SKM-1 treated with dmso at 0.1 percent for 144 hours (cell line): ENCODE data around the gene DCC.
"Not testable (repeated sequence)": the region's sequence is repeated elsewhere in the genome, so short reads cannot be mapped to it uniquely, and the experiment has no call there.

Experiments
- DNase-seq: peaks from one replicate; lab custom pipeline; 2025; ENCODE audit not compliant: unreplicated experiment; lab: John Stamatoyannopoulos, UW

DCC gene

GRCh38 chr18:52345428-52345827, 5.4 kb downstream of the DCC start:
- no peak for DNase-seq

GRCh38 chr18:52348209-52348608, 8.2 kb downstream of the DCC start:
- DNase-seq: no peak

DNA sequence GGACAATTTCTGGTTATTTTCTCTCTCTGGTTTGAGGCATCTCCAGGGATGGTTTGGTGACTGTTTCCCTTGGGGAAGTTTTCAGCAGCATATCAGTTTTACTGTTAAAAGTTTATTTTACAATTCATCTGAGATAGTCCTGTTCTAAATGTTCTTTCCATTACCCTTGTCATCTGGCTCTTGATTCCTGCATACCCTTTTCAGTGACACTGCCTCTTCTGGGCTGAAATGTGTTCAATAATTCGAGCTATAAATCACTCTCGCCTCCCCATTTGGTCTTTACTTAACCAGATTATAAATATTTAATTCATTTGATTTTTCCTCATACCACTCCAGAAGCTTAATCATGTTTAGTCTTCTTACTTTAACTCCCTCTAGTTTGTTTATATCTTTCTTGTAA, 9.5 kb downstream of the DCC start:
- DNase-seq: no peak

DNA sequence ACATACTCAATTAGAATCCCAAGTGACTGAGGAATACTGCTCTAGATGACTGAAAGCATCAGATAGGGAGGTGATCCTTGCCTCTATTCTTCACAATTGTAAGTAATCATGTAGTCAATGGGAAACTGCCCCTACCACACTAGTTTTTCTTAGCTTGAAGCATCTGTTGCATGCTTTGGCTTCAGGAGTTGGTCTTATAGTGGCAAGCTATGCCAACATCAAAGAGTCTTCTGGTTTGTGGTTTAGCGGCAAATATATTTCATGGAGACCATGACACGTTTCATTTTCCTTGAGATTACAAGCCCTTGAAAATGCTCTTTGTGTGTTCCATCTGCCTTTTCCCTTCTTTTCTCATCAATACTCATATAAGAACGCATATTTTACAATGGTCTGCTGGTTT, 12.9 kb downstream of the DCC start:
- DNase-seq: no peak

DNA sequence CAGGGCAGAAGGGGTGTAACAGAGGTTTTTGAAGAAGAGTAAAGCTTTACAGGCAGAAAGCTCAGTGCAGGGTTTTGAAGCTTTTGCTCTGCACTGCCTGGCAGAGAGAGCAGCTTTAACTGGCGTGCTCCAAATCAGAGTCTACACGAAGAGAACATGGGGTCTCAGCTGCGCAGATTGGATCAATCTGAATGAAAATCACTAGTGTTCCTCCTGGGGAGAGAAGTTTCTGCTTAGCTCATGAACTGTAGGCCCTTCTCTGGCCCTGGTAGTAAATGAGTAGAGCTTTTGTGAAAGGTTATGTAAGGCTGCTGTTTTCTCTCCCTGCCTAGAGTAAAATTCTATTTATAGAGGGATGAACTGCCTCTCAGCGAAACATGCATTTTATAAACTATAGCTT, 13.6 kb downstream of the DCC start:
- no peak for DNase-seq

- DNase-seq: no peak
Observed at GRCh38 chr18:52363861-52364260, 23.9 kb downstream of the DCC start.

- DNase-seq: not testable (repeated sequence)
Observed at GRCh38 chr18:52366851-52367250, 26.9 kb downstream of the DCC start.

GRCh38 chr18:52367953-52368742, 28.2 kb downstream of the DCC start:
- DNase-seq: no peak

DNA sequence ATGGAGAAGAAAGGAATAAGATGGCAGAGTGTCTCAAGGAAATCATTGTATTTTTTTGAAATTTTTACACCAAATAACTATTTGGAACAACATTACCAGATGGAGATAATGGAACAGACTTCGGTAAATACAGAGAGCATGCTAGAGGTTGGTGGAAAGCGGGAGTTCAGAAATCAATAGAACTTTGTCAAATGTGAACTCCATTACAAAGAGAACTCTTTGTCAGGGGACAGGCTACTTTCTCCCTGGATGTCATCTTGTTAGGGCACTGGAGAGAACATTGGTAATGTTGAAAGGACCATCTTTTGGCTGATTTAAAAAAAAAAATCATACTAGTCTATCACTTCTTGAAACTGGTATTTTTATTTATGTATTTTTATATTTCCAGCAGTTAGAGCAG, 30.8 kb downstream of the DCC start:
- no peak for DNase-seq

DNA sequence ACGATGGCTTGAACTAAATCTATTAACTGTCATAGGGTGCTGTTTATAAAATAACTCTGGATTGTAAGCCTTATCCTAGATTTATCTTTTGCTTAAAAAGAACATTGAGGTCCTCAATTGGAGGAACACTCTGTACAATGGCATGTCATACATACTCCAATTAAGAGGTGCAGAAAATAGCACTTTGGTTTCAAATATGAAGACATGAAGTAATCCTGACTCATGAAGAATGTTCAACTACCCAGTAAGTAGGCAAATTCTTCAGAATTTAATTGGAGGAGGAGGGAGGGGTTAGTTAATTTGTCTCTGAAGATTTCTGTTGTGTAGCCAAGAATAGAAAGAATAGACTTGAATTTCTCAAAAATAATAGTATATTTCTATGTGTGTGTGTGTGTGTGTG, 36.1 kb downstream of the DCC start:
- DNase-seq: no peak

GRCh38 chr18:52377094-52377493, 37.1 kb downstream of the DCC start:
- no peak for DNase-seq

DNA sequence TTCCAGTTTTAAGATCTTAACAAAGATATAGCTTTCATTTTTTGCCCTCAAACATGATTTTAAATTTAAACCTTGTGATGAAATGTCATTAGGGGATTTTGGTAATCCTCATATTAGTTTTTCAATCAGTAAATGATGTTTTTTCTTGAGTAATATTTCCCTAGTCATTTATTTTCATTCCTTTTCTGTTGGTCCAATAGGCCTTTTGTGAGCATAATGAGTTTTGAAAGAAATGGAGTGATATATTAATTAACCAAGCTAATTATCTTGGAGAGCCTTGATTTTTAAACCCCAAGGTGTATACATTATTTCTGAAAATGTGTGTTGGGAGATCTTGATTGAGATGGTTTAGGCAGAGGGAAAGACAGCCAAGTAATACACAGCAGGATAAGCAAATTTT, 46.3 kb downstream of the DCC start:
- no peak for DNase-seq

- DNase-seq: no peak
Observed at GRCh38 chr18:52387175-52387574, 47.2 kb downstream of the DCC start.

- DNase-seq: no peak
Observed at GRCh38 chr18:52391810-52392559, 52.0 kb downstream of the DCC start.

DNA sequence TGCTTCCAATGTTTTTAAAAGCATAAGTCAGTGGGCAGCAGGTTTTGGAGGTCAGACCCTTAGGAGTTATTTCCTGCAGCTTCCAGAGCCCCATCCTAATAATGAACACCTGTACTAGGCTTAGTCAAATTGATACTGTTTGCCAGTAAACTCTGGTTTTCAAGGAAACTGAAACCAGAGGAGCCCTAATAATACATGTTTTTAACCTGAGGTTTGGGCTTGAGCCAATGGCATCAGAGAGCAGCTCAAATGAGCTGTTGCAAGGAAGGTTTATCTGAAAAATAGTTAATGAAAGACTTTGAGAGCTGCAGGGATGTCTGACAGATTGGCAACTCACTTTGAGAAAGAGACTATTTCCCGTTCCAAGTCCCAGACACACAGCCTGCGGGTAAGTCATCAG, 54.6 kb downstream of the DCC start:
- no peak for DNase-seq

- no peak for DNase-seq
Observed at GRCh38 chr18:52395146-52395852, 55.3 kb downstream of the DCC start.

- DNase-seq: no peak
Observed at GRCh38 chr18:52401236-52401635, 61.2 kb downstream of the DCC start.

GRCh38 chr18:52402814-52403213, 62.8 kb downstream of the DCC start:
- DNase-seq: no peak

GRCh38 chr18:52403291-52404021, 63.5 kb downstream of the DCC start:
- DNase-seq: no peak

- DNase-seq: no peak
Observed at GRCh38 chr18:52408800-52409302, 68.9 kb downstream of the DCC start.

DNA sequence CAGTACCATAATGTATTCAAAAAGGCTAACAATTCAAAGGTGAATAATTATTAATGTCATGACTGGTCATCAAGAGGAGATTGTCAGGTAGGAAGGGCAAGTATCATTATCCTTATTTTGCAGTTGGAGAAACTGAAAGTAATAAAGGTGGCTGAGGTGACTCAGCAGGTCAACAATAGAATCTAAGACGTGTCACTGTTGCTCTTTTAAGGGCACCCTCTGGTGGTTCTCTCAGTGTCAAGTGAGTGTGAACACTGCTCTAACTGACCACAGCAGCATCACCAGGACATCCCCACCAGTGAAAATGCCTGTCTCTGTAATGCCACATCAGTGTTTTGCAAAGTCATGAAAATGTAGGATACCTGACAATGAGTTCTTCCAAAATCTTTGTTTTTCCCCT, 69.7 kb downstream of the DCC start:
- DNase-seq: no peak
